Fibroblast of mammary gland (primary cell): ENCODE data around the gene MED13.
"Not testable (repeated sequence)": the region's sequence is repeated elsewhere in the genome, so short reads cannot be mapped to it uniquely, and the experiment has no call there.

Experiments used
- DNase-seq: peaks from one replicate; pipeline ENCODE4 v3.0.0-alpha.2; 2010; ENCODE audit warnings: low read depth
- H3K4me3 ChIP-seq: 2 replicates; pipeline ENCODE4 v1.5.1; 2011; ENCODE audit warnings: low read depth, mild to moderate bottlenecking, low read length, moderate library complexity; ENCODE audit not compliant: control insufficient read depth
- TF ChIP-seq, protein P1 (sequence below): conservative IDR thresholded peaks from 2 replicates; pipeline ENCODE4 v1.5.1; 2011; ENCODE audit warnings: low read depth, low read length, inconsistent platforms; ENCODE audit not compliant: control insufficient read depth, insufficient read depth

The MED13 gene

GRCh38 chr17:62024866-62025265 is 40.2 kb downstream of the MED13 start:
- TF ChIP-seq, protein P1, sequence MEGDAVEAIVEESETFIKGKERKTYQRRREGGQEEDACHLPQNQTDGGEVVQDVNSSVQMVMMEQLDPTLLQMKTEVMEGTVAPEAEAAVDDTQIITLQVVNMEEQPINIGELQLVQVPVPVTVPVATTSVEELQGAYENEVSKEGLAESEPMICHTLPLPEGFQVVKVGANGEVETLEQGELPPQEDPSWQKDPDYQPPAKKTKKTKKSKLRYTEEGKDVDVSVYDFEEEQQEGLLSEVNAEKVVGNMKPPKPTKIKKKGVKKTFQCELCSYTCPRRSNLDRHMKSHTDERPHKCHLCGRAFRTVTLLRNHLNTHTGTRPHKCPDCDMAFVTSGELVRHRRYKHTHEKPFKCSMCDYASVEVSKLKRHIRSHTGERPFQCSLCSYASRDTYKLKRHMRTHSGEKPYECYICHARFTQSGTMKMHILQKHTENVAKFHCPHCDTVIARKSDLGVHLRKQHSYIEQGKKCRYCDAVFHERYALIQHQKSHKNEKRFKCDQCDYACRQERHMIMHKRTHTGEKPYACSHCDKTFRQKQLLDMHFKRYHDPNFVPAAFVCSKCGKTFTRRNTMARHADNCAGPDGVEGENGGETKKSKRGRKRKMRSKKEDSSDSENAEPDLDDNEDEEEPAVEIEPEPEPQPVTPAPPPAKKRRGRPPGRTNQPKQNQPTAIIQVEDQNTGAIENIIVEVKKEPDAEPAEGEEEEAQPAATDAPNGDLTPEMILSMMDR: no peak
- no peak for DNase-seq

GRCh38 chr17:62017912-62018311 is 47.2 kb downstream of the MED13 start:
- no peak overlapping the region for H3K4me3 ChIP-seq
- peak; percentile 9 for DNase-seq
- TF ChIP-seq, protein P1: no peak

More at GRCh38 chr17:62024866-62025265, 40.2 kb downstream of the MED13 start:
- H3K4me3 ChIP-seq: no peak overlapping the region

DNA sequence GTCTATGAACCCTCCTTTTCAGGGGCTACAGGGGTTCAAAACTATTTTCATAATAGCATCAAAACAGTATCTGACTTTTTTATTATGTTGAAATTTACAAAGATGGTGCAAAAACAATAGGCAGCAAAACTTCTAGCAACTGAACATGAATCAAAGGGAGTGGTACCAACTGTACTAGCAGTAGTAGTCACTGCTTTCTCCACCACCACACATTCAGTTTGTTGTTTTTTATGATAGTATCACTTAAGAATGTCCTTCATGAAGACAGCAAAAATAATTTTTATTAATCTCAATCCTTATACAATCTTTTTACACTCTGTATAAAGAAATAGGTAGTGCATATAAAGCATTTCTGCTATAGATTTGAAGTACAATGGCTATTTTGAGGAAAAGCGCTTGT is 47.6 kb downstream of the MED13 start:
- H3K4me3 ChIP-seq: no peak overlapping the region
- TF ChIP-seq, protein P1: no peak
- peak; percentile 56 for DNase-seq

GRCh38 chr17:62014526-62014925 is 50.6 kb downstream of the MED13 start:
- H3K4me3 ChIP-seq: no peak overlapping the region
- no peak for DNase-seq
- TF ChIP-seq, protein P1: no peak

DNA sequence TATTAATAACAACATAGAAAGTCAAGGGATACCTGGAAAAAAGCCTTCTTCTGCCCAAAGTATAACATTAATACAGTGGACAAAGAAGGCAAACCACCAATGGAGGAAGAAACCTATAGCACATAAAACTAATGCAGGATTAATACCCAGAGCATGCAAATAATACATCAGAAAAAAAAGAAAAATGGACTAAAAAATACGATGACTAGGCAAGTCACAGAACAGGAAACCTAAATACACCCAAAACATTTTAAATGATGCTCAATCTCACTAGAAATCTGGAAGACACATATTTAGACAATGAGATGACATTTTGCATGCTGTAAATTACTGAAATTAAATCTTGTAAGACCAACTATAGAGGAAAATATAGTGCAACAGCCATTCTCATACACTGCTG is 55.9 kb downstream of the MED13 start:
- no peak for DNase-seq
- no peak overlapping the region for H3K4me3 ChIP-seq
- TF ChIP-seq, protein P1: no peak

- TF ChIP-seq, protein P1: no peak
- DNase-seq: no peak
- H3K4me3 ChIP-seq: no peak overlapping the region
Observed at GRCh38 chr17:62008294-62008693, 56.8 kb downstream of the MED13 start.

DNA sequence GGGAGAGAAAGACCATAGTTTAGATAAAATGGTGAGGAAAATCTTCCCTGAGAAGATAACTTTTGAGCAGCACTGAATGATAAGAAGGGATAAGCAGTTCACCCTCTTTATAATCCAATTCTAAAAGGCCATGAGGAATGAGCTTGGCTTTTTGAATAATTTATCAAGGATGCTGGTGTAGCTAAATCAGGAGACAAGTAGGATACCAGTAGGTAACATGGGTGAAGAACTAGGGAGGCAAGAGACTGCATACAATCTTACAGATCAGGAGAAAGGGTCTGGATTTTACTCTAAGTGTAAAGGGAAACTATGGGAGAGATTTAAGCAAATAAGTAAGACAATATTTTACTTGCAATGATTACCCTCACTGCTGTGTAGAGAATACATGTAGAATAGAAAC is 60.7 kb downstream of the MED13 start:
- no peak overlapping the region for H3K4me3 ChIP-seq
- TF ChIP-seq, protein P1: no peak
- no peak for DNase-seq

DNA sequence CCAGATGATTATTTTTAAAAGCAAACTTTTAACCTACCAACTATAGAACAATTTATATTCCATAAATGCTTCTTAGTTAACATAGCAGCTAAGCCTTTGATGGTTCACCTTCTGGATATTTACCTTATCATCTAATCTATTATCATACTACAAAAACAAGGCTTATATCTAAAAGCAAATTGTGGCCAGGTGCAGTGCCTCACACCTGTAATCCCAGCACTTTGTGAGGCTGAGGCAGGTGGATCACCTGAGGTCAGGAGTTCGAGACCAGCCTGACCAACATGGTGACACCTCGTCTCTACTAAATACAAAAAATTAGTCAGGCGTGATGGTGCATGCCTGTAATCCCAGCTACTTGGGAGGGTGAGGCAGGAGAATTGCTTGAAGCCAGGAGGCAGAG is 61.9 kb downstream of the MED13 start:
- not testable (repeated sequence) for H3K4me3 ChIP-seq, DNase-seq
